Endothelial cell of umbilical vein (primary cell): Measurements from ENCODE around the gene CDK12.

Experiments used
- CTCF ChIP-seq, 2 donors: IDR thresholded peaks; 1 replicate in 1 of 2; 2 replicates in 1 of 2; pipeline ENCODE4 v1.5.1; 2011; ENCODE audit warnings: low read length in 2 of 2, mild to moderate bottlenecking in 2 of 2, moderate library complexity in 2 of 2, control low read depth in 1 of 2, inconsistent platforms in 1 of 2, low read depth in 1 of 2; ENCODE audit not compliant: insufficient read depth in 1 of 2; ENCODE audit errors: extremely low read depth in 1 of 2
- EZH2 ChIP-seq: IDR thresholded peaks from 2 replicates; pipeline ENCODE4 v1.6.1; 2012; ENCODE audit warnings: borderline replicate concordance, low read depth, mild to moderate bottlenecking, moderate library complexity, low read length, inconsistent platforms; ENCODE audit not compliant: severe bottlenecking
- FOS ChIP-seq: IDR thresholded peaks from 2 replicates; pipeline ENCODE4 v1.6.1; 2011; ENCODE audit warnings: mild to moderate bottlenecking, low read length, moderate library complexity, borderline replicate concordance; ENCODE audit not compliant: insufficient read depth
- JUN ChIP-seq: IDR thresholded peaks from 2 replicates; pipeline ENCODE4 v1.6.1; 2011; ENCODE audit warnings: borderline replicate concordance, low read depth; ENCODE audit not compliant: insufficient read length, insufficient read depth
- MAX ChIP-seq: IDR thresholded peaks from 2 replicates; pipeline ENCODE4 v1.6.1; 2011; ENCODE audit not compliant: insufficient read depth, insufficient read length
- MYC ChIP-seq: IDR thresholded peaks from one replicate; pipeline ENCODE4 v1.6.1; 2011; ENCODE audit warnings: mild to moderate bottlenecking, low read depth, low read length
- POLR2A ChIP-seq: IDR thresholded peaks from 2 replicates; pipeline ENCODE4 v1.6.1; 2012; ENCODE audit warnings: low read depth, mild to moderate bottlenecking, control low read depth, low read length

GRCh38 chr17:39517224-39517623 lies 55.9 kb downstream of the CDK12 start:
- TF ChIP-seq CTCF (IDR thresholded peaks at IDR 0.05; ENCODE audit: extremely low read depth in 1 of 2, insufficient read depth in 1 of 2, low read depth in 1 of 2, low read length in 2 of 2): no peak
- no peak for TF ChIP-seq POLR2A
- TF ChIP-seq MYC: no peak
- peak; percentile 77 for TF ChIP-seq FOS
- TF ChIP-seq MAX: no peak
- TF ChIP-seq JUN: peak; percentile 87
- TF ChIP-seq EZH2: no peak
